ENCODE measurements around the gene TRPC3.

The TRPC3 gene

DNA sequence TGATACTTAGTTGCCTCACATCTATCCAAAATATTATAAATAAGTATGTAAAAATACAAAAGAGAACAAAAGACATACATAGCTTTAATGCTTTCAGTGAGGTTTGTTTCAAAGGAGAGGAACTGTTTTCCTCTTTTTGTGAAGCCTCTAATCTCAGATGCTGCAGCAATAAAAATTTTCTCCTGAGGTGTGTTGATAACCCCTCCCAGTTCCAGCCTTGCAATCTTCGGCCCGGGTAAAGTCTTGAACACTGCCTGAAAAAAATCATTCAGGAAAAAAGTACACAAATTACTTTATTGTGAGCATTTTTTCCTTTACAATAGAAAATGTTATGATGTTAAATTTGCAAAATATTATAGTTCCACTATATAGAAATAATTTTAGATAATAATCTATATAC is 90.4 kb downstream of the TRPC3 start:
- Histone ChIP-seq H3K27me3 (replicated peaks; ENCODE audit: control insufficient read depth, insufficient read depth, low read length) (no peaks in the 10 kb centered on the region), H3K36me3 (ENCODE audit: control insufficient read depth, insufficient read depth, low read length) (no peaks in the 10 kb centered on the region), H3K4me3 (replicated peaks; ENCODE audit: low read depth, low read length) (no peak overlapping the region)
- TF ChIP-seq, protein P1, sequence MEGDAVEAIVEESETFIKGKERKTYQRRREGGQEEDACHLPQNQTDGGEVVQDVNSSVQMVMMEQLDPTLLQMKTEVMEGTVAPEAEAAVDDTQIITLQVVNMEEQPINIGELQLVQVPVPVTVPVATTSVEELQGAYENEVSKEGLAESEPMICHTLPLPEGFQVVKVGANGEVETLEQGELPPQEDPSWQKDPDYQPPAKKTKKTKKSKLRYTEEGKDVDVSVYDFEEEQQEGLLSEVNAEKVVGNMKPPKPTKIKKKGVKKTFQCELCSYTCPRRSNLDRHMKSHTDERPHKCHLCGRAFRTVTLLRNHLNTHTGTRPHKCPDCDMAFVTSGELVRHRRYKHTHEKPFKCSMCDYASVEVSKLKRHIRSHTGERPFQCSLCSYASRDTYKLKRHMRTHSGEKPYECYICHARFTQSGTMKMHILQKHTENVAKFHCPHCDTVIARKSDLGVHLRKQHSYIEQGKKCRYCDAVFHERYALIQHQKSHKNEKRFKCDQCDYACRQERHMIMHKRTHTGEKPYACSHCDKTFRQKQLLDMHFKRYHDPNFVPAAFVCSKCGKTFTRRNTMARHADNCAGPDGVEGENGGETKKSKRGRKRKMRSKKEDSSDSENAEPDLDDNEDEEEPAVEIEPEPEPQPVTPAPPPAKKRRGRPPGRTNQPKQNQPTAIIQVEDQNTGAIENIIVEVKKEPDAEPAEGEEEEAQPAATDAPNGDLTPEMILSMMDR (IDR thresholded peaks at IDR 0.05; ENCODE audit: insufficient read depth, low read length, poor library complexity, severe bottlenecking), result no peak
- DNase-seq (ENCODE audit: extremely low read depth, insufficient read length), result no peak

- DNase-seq (ENCODE audit: extremely low read depth, insufficient read length), result no peak
- TF ChIP-seq, protein P1 (IDR thresholded peaks at IDR 0.05; ENCODE audit: insufficient read depth, low read length, poor library complexity, severe bottlenecking), result no peak
- no peak overlapping the region for H3K4me3 ChIP-seq (replicated peaks; ENCODE audit: low read depth, low read length)
- H3K36me3 ChIP-seq (ENCODE audit: control insufficient read depth, insufficient read depth, low read length), result no peaks in the 10 kb centered on the region
- no peaks in the 10 kb centered on the region for H3K27me3 ChIP-seq (replicated peaks; ENCODE audit: control insufficient read depth, insufficient read depth, low read length)
Observed at GRCh38 chr4:121860121-121860520, 91.7 kb downstream of the TRPC3 start.

- no peak for DNase-seq (ENCODE audit: extremely low read depth, insufficient read length)
- H3K27me3 ChIP-seq (replicated peaks; ENCODE audit: control insufficient read depth, insufficient read depth, low read length), result no peaks in the 10 kb centered on the region
- H3K4me3 ChIP-seq (replicated peaks; ENCODE audit: low read depth, low read length), result no peak overlapping the region
- H3K36me3 ChIP-seq (ENCODE audit: control insufficient read depth, insufficient read depth, low read length), result no peaks in the 10 kb centered on the region; the same call in 1 of the 2 replicates
- TF ChIP-seq, protein P1 (IDR thresholded peaks at IDR 0.05; ENCODE audit: insufficient read depth, low read length, poor library complexity, severe bottlenecking), result no peak
Observed at GRCh38 chr4:121851354-121851753, 100.5 kb downstream of the TRPC3 start.

DNA sequence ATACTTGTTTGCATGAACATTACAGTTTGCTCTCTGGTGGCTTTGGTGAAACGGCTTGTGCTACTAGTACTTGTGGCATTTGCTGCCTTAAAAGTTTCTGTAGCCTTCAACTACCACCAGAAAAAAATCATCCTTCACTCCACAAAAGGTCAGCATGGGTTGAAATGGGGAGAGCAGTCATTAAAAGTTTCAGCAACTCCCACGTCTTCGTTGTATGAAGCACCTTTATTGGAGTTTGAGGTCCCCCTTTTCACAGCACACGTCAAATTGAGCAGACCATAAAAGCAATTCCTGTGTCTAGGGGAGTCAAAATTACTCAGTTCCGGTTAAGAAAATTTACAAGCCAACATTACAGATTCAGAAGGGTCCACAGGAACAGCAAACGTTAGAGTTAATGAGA is 105.2 kb downstream of the TRPC3 start:
- H3K4me3 ChIP-seq (replicated peaks; ENCODE audit: low read depth, low read length), result no peak overlapping the region
- H3K27me3 ChIP-seq (replicated peaks; ENCODE audit: control insufficient read depth, insufficient read depth, low read length), result no peaks in the 10 kb centered on the region
- H3K36me3 ChIP-seq (ENCODE audit: control insufficient read depth, insufficient read depth, low read length), result no peaks in the 10 kb centered on the region; the same call in 1 of the 2 replicates
- TF ChIP-seq, protein P1 (IDR thresholded peaks at IDR 0.05; ENCODE audit: insufficient read depth, low read length, poor library complexity, severe bottlenecking), result no peak
- no peak for DNase-seq (ENCODE audit: extremely low read depth, insufficient read length)

- H3K4me3 ChIP-seq (replicated peaks; ENCODE audit: low read depth, low read length), result no peak overlapping the region
- DNase-seq (ENCODE audit: extremely low read depth, insufficient read length), result no peak
- TF ChIP-seq, protein P1 (IDR thresholded peaks at IDR 0.05; ENCODE audit: insufficient read depth, low read length, poor library complexity, severe bottlenecking), result no peak
- no peaks in the 10 kb centered on the region for H3K27me3 ChIP-seq (replicated peaks; ENCODE audit: control insufficient read depth, insufficient read depth, low read length)
- no peaks in the 10 kb centered on the region for H3K36me3 ChIP-seq (ENCODE audit: control insufficient read depth, insufficient read depth, low read length)
Observed at GRCh38 chr4:121842862-121843261, 109.0 kb downstream of the TRPC3 start.

DNA sequence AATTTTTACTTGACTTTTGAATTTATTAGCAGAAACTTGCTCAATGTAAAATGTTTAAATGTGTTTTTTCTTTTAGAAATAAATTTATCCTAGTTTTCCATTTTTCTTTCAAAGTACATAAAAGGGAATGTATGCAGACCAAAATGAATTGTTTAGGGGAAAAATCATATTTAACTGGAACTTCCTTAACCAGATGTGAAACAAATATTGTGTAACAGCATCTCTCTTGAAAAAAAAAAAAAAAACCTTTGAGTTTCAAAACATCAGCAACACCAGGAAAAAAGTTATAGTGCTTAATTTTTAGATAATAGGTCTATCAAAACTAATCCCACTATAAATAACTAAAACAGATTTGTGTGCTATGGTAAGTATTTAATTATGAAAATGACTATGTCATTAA is 113.7 kb downstream of the TRPC3 start:
- TF ChIP-seq, protein P1 (IDR thresholded peaks at IDR 0.05; ENCODE audit: insufficient read depth, low read length, poor library complexity, severe bottlenecking), result no peak
- H3K36me3 ChIP-seq (ENCODE audit: control insufficient read depth, insufficient read depth, low read length), result no peaks in the 10 kb centered on the region
- no peak for DNase-seq (ENCODE audit: extremely low read depth, insufficient read length)

More for the DNA sequence above, 113.7 kb downstream of the TRPC3 start:
- Histone ChIP-seq H3K27me3 (replicated peaks; ENCODE audit: control insufficient read depth, insufficient read depth, low read length) (no peaks in the 10 kb centered on the region), H3K4me3 (replicated peaks; ENCODE audit: low read depth, low read length) (no peak overlapping the region)
